GM08714 (cell line): ENCODE results near the gene SLC38A3.
"Not testable (repeated sequence)": the region's sequence is repeated elsewhere in the genome, so short reads cannot be mapped to it uniquely, and the experiment has no call there.

Experiments
- H3K4me3 ChIP-seq: fragments of 200-500 bp; sonication (Bioruptor generic); 2 replicates; pipeline ENCODE4 v1.5.1; 2014; ENCODE audit warnings: mild to moderate bottlenecking, low read length, inconsistent platforms
- ZNF274 ChIP-seq: IDR thresholded peaks from 2 replicates; pipeline ENCODE4 v1.6.1; 2012; ENCODE audit warnings: mild to moderate bottlenecking, low read depth, low read length

SLC38A3 gene

DNA sequence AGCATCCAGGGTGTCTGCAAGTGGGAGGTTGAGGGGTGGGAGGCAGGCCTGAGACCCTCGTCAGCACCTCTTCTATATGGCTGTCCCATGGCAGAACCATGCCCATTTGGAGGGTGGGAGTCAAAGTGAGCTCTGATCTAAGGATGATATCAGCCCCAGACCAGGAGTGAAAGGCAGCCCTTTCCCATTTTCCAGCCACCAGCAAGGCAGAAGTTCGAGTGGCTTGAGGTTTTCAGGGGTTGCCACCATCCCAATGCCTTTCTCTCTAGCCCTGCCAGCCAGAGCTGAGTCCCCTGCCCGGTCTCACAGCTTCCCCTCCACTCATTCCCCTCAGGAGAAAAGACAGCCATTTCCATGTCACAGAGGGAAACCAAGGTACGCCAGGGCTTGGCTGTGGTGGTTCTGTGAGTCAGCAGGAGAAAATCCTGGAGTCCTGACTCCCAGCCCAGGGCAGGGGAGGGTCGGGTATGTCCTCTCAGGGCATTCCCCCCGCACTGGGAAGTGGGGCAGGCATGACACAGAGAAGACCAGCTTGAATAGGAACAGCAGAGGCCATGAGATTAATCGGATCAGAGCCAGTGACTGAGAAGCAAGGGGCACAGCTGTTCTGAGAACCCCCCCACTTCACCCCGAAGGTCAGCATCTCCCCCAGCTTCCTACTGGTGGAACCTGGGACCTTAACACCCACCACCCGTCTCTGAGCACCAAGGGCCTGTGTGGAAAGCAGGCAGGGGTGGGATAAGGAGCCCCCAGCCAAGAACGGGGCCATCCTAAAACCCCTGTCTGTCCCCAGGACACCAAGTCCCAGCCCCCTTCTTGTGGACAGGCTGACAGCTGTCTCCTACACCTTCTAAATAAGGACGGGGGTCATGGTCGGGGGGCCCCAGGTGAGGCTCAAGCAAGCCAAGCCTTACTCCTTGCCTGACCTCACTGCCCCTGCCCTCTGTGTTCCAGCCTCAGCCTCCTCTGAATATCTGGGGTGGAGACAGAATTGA lies 965 bp upstream of the SLC38A3 start:
- H3K4me3 ChIP-seq = no peak overlapping the region
- no peak for TF ChIP-seq ZNF274

DNA sequence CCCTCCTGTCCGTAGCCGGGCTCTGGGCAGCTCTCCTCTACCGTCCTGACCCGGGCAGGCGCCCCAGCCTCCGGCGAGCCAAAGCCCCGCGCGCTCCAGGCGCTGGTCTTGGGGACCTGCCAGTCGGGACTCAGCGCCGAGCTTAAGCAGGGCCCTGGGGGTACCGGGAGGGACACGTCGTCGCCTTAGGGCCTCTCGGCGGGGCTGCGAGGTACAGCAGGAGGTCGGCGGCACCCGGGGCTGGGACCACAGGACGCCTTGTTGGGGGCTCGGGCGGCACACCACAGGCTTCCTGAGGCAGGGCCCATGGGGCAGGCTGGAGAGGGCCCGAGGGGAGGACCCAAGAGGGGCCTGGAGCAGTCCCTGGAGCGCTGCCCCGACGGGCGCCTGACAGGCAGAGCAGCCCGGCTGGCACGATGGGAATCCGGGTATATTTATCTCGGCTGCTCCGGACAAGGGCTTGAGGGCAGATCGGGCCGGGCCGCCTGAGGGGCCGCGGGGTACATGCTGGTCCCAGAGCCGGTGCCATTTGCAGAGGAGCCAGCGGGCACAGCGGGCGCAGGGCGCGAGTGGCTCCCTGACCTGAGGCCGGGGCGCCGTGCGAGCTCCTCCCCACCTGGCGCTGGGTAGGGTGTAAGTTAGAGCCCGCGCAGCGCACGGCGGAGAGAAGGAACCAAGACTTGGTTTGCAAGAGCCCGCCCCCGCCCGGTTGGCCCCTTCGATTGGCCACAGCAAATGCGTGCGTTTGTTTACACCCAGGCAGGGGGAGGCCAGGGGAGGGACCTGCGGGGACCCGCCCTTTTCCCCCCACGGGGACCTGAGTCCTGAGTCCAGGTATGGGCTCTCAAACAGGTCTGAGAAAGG lies 574 bp downstream of the SLC38A3 start:
- no peak overlapping the region for H3K4me3 ChIP-seq
- no peak for TF ChIP-seq ZNF274

DNA sequence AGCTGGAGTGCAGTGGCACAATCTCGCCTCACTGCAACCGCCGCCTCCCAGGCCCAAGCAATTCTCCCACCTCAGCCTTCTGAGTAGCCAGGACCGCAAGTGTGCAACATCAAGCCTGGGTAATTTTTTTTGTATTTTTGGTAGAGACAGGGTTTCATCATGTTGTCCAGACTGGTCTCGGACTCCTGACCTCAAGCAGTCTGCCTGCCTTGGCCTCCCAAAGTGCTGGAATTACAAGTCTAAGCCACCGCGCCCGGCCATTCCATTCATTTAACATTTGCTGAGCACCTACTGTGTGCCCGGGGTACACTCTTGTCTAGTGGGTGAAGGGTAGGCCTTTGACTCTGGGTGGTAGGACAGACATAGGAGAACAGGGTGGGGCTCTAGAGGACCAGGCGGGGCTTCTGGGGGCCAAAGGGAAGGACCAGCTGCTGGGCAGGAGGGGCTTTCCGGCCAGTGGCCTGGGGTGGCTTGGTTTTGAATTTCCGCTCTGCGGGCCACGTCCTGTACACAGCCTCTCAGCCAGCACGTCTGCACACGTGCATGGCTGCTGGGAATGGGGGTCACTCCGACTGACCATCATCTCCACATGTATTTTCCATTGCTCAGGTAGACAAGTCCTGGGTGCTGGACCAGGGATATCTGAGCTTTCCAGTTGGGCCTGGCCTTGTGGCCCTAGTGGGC lies 2.4 kb downstream of the SLC38A3 start:
- no peak for TF ChIP-seq ZNF274
- H3K4me3 ChIP-seq = no peak overlapping the region

DNA sequence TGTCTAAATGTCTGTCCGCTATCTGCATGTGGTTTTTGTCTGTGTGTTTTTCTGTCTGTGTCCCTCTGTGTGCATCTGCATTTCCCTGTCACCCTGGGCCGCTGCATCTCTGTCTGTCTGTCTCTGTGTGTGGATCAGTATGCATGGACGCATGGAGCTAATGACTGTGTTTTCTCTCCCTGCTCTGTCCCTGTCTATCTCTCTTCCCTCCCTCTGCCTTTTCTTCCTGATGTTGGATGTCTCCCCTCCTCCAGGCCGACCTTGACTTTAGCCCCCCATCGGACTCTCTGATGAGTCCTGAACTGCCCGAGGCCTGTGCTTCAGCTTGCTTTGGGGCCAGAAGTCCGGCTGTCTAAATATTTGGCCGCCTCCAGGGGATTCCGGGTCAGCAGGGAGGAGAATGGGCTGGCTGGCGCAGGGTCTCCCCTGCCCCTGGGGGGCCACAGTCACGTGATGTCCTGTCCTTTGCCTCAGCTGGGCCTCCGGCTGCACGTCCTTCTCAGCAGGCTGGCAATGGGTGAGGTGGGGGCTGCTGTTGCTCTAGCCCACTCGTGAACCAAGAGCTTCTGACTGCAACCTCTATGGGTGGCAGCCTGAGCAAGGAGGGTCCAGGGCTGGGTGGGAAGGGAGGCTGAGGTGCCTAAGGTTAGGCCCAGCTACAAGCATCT lies 3.7 kb downstream of the SLC38A3 start:
- no peak overlapping the region for H3K4me3 ChIP-seq
- TF ChIP-seq ZNF274 = no peak

DNA sequence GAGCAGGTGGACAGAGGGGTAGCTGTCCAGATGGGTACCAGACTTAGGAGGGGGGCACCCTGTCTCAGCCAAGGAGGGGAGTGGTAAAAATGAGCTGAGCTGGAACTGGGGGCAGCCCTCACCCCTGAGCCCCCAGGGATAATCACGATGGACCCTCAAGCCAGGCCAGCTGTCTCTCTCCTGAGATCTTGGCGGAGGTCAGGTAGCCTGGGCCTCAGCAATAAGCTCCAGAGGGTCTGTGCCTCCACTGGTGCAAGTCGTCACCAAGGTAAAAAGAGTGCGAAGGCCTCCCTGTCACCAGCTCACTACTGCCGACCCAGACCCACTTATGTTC lies 5.1 kb downstream of the SLC38A3 start:
- no peak overlapping the region for H3K4me3 ChIP-seq
- no peak for TF ChIP-seq ZNF274

DNA sequence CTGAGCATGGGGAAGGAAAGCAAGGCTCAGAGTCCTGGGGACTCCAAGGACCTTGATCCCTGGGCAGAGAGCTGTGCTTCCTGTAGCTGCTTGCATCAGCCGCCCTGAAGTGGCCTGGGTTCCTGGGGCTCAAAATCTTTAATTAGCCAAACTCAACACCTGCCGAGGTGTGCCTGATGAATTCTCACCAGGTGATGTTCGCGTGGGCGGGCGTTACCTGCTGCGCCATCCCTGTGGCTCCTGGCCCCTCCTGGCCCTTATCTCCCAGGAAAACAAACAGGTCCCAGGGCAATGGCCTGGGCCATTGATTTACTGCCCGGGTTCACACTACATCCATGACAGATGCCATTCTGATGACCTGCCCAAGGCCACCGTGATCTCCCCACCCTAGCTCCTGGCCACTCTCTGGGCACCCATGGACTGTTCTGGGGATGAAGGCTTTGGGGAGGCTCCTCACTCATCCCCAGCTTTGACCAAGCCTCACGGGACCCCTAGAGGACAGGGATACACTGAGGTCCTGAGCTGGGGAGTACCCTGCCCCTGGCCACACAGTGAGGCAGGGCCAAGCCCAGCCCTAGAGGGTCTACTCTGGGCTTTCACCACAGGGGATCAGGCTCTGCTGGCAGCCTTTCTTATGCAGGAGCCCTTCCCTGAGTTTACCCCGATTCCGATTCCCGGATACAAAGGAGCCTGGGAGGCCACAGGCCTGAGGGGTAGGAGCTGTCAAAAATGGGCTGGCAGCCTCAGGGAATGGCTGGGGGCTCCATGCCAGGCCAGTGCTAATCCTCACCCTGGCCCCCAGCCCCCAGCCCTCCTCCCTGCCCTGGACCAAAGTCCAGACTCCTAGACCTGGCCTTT lies 5.7 kb downstream of the SLC38A3 start:
- no peak for TF ChIP-seq ZNF274
- H3K4me3 ChIP-seq = no peak overlapping the region

DNA sequence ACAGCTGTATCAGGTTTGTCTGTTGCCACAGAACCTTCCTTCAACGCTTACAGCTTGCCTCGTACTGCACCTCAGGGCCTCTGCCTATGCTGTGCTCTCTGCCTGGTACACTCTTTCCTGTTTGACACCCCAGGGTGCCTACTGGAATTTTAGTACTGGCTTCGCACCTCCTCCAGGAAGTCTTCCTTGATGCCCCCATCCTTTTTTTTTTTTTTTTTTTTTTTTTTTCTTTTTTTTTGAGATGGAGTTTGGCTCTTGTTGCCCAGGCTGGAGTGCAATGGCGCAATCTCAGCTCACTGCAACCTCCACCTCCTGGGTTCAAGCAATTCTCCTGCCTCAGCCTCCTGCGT lies 6.3 kb downstream of the SLC38A3 start:
- H3K4me3 ChIP-seq = not testable (repeated sequence)

DNA sequence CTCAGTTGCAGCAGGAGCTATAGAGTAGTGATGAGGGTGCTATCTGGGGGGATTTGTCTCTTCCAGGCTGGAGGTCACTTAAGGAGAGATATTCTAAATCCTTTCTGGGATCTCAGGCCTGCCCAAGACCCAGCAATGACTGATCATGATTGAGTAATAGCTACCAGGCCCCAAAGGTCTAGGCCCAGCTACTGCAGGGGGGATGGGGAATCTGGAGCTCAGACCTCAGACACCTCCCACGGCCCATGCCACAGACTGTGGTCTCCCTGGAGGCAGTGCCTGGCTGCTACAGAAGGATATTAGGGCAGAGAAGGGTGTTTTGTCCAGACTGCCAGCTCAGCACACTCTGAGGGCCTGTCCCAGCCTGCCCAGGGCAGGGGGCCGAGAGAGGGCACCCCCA lies 6.9 kb downstream of the SLC38A3 start:
- no peak for TF ChIP-seq ZNF274
- H3K4me3 ChIP-seq = no peak overlapping the region

DNA sequence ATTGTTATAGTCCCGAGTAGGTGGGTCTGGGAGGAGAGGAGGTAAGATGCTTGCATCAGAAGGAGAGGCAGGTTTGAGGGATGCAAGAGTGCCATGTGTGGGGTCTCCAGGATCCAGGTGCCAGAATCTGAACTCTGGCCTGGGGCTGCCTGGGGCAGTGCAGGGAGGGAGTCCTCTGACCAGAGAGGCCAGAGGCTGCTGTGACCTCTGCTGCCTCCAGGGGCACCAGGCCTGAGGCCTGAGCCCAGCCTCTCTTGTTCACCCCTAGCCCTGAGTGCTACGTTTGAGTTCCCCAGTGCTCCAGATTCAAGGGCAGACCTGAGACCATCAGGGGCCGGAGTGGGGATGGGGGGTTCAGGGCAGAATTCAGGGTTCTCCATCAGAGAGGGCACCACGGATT lies 7.4 kb downstream of the SLC38A3 start:
- no peak for TF ChIP-seq ZNF274

DNA sequence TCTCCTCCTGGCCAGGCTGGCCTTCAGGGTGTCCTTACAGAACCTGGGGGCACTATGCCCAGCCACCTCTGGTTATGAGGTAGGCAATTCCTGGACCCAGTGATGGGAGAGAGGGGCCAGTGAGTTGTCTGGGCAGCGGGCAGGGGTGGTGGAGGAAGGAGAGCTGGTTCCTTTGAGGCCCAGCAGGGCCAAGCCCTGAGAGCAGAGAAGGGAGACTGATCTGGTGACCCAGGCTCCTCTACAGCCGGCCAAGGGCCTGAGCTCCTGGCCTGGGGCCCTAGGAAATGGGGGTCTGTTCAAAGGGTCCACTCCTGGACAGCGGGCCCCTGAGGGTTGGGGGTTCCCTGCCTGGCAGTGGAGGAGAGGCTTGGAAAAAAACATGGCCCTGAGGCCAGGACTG lies 7.9 kb downstream of the SLC38A3 start:
- TF ChIP-seq ZNF274 = no peak
- H3K4me3 ChIP-seq = no peak overlapping the region

More for the DNA sequence above, 7.4 kb downstream of the SLC38A3 start:
- H3K4me3 ChIP-seq = no peak overlapping the region

DNA sequence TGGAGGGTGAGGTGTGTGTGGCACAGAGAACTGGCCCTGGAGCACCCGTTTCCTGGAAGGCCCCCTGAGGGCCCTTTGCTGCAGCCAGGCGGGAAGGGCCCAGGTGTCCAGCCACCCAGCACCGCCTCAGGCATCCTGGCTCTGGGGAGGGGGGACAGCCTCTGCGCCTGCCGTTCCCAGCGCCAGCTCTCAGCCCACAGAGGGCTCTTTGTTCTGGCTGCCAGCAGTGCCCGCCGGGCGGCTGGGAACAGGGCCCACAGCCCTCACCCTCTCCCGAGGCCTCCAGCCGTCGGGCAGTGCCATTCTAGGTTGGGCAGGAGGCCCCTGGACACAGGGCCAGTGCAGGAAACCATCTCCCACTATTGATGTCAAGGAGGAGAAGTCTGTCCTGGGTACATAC lies 8.3 kb downstream of the SLC38A3 start:
- H3K4me3 ChIP-seq = no peak overlapping the region
- TF ChIP-seq ZNF274 = no peak

DNA sequence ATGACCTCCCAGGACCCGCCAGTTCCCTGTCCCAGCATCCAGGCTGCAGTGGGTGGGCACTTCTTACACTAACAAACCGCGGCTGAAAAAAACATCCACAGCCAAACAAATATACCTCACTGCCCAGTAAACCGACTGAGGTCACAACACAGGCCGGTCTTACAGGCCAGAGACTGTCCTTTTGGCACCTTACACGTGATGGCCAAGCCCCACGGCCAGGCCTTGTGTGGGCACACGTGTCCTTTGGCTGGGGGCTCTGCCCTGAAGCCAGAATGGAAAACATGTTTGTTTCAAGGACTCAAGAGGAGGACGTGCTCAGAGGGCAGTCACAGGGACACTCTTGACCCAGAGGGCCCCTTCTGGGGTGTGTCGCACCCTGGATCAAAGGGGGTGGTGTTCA lies 9.8 kb downstream of the SLC38A3 start:
- H3K4me3 ChIP-seq = no peak overlapping the region
- no peak for TF ChIP-seq ZNF274

DNA sequence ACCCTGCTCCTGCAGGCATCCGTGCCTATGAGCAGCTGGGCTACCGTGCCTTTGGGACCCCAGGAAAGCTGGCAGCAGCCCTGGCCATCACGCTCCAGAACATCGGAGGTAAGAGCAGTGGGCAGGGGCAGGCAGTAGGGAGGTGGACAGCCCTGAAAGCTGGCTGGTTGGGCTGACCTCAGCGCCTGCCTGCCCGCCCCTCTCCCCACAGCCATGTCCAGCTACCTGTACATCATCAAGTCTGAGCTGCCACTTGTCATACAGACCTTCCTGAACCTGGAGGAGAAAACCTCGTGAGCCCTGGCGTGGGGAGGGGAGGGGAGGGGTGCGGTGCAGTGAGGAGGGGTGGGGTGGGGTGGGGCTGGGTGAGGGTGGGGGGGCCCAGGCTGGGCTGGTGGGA lies 10.5 kb downstream of the SLC38A3 start:
- TF ChIP-seq ZNF274 = no peak
- H3K4me3 ChIP-seq = no peak overlapping the region
